ENCODE data around the gene UBE2U. TPM values are rescaled to one million over a fixed set of nuclear protein-coding genes. Genes with fewer than 3 reads are reported as not detected.

Gene UBE2U
- total RNA-seq, 4 donors from 2014 or later = not detected

DNA sequence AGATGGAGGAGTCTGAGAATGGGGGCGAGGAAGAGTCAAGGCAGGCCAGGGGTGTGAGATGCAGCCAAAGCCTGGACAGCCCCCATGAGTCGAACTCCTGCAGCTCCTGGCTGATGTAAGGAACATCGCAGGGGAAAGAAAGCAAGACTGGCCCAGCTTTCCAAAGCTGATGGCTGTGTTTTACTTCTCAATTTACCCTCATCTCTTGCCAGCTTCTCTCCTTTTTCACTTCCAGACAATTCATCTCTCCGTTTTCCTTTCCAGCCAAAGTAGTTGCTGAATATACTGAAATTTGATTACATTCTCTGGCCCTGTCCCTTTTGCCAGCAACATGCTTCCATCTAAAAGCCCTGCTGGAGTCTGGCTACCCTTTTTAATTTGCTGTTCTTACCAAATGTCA lies 40.0 kb upstream of the UBE2U start:
- in situ Hi-C loops (cut with MboI; ENCODE audit: low sequenced_read_pairs in 4 of 4) = no loop called here
- H3K27ac ChIP-seq = peak overlapping the region in 1 of 4 donors; percentile 18
- no peak overlapping the region for H3K4me3 ChIP-seq
- no peaks in the 10 kb centered on the region for H3K27me3 ChIP-seq
- peaks cover 7 to 10% of the 10 kb centered on the region in 2 donors for H3K4me1 ChIP-seq
- TF ChIP-seq CTCF (IDR thresholded peaks at IDR 0.05 in 4 of 5, conservative IDR thresholded peaks at IDR 0.05 in 1 of 5) = no peak
- no peak for TF ChIP-seq POLR2A (IDR thresholded peaks at IDR 0.05)
- ATAC-seq (no peak), DNase-seq (no peak)
- intact Hi-C loops (cut with DNase I; ENCODE audit: low total_unique reads) = no loop called here
- H3K36me3 ChIP-seq = peaks cover 0 to 6% of the 10 kb centered on the region in 2 donors
- no peaks in the 10 kb centered on the region for H3K9me3 ChIP-seq

- in situ Hi-C loops (cut with MboI; ENCODE audit: low sequenced_read_pairs in 4 of 4) = no loop called here
- DNase-seq (no peak), ATAC-seq (peak; percentile 30 to 44)
- H3K4me1 ChIP-seq = peaks cover 7 to 10% of the 10 kb centered on the region in 2 donors
- H3K27me3 ChIP-seq = no peaks in the 10 kb centered on the region
- TF ChIP-seq POLR2A (IDR thresholded peaks at IDR 0.05) (no peak), CTCF (IDR thresholded peaks at IDR 0.05 in 4 of 5, conservative IDR thresholded peaks at IDR 0.05 in 1 of 5) (peak in 1 of 5 experiments; percentile 24)
- peaks cover 0 to 6% of the 10 kb centered on the region in 2 donors for H3K36me3 ChIP-seq
- peak overlapping the region in 3 of 4 donors; percentile 3 to 45 (median 18) for H3K27ac ChIP-seq
- intact Hi-C loops (cut with DNase I; ENCODE audit: low total_unique reads) = no loop called here
- H3K4me3 ChIP-seq = no peak overlapping the region
- H3K9me3 ChIP-seq = no peaks in the 10 kb centered on the region
These were observed 39.5 kb upstream of the UBE2U start for GRCh38 chr1:64163970-64164369.

DNA sequence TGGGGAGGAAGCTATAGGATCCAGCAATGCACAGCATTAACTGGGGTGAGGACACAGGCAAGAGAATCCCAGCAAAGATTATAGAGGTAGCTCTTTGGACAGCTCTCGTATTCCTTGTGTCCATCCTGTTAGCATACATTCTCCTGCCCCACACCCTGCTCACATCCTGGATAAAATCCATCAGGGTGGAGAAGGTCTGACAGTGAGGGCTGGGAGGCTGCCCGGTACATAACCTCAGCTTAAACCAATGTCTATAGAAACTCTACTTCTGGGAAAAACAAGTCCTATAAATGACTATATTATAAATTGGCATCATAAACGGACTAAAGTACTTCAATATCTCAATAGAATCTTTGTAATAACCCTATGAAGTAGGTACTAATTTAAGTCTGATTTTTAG lies 36.8 kb upstream of the UBE2U start:
- H3K4me3 ChIP-seq = no peak overlapping the region
- TF ChIP-seq POLR2A (IDR thresholded peaks at IDR 0.05) (no peak), CTCF (IDR thresholded peaks at IDR 0.05 in 4 of 5, conservative IDR thresholded peaks at IDR 0.05 in 1 of 5) (no peak)
- intact Hi-C loops (cut with DNase I; ENCODE audit: low total_unique reads) (no loop called here), in situ Hi-C loops (cut with MboI; ENCODE audit: low sequenced_read_pairs in 4 of 4) (no loop called here)
- ATAC-seq = no peak
- DNase-seq = no peak
- no peak overlapping the region for H3K27ac ChIP-seq
- H3K9me3 ChIP-seq = no peaks in the 10 kb centered on the region
- H3K4me1 ChIP-seq = peaks cover 7 to 10% of the 10 kb centered on the region in 2 donors
- no peaks in the 10 kb centered on the region for H3K27me3 ChIP-seq
- H3K36me3 ChIP-seq = no peaks in the 10 kb centered on the region

GRCh38 chr1:64167176-64167575 lies 36.2 kb upstream of the UBE2U start:
- Histone ChIP-seq H3K4me1 (peaks cover 7 to 10% of the 10 kb centered on the region in 2 donors), H3K4me3 (no peak overlapping the region), H3K9me3 (no peaks in the 10 kb centered on the region), H3K27ac (no peak overlapping the region), H3K27me3 (no peaks in the 10 kb centered on the region), H3K36me3 (no peaks in the 10 kb centered on the region)
- ATAC-seq = no peak
- in situ Hi-C loops (cut with MboI; ENCODE audit: low sequenced_read_pairs in 4 of 4) = no loop called here
- intact Hi-C loops (cut with DNase I; ENCODE audit: low total_unique reads) = no loop called here
- no peak for DNase-seq
- TF ChIP-seq CTCF (IDR thresholded peaks at IDR 0.05 in 4 of 5, conservative IDR thresholded peaks at IDR 0.05 in 1 of 5) = no peak
- no peak for TF ChIP-seq POLR2A (IDR thresholded peaks at IDR 0.05)

DNA sequence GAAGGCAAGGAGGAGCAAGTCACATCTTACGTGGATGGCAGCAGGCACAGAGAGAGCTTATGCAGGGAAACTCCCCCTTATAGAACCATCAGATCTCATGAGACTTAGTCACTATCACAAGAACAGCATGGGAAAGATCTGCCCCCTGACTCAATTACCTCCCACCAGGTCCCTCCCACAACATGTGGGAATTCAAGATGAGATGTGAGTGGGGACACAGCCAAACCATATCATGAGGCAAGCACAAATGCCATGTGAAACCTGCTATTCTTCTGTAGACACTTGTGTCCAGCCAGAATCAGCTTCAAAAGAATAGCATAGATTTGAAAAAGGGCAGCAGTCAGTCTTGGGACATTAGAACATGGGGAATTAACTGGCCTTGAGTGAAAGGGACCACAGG lies 32.2 kb upstream of the UBE2U start:
- H3K27ac ChIP-seq = no peak overlapping the region
- no peaks in the 10 kb centered on the region for H3K36me3 ChIP-seq
- DNase-seq (no peak), ATAC-seq (no peak)
- H3K27me3 ChIP-seq = no peaks in the 10 kb centered on the region
- intact Hi-C loops (cut with DNase I; ENCODE audit: low total_unique reads) (no loop called here), in situ Hi-C loops (cut with MboI; ENCODE audit: low sequenced_read_pairs in 4 of 4) (no loop called here)
- no peaks in the 10 kb centered on the region for H3K9me3 ChIP-seq
- no peak overlapping the region for H3K4me3 ChIP-seq
- TF ChIP-seq POLR2A (IDR thresholded peaks at IDR 0.05) = no peak
- TF ChIP-seq CTCF (IDR thresholded peaks at IDR 0.05 in 4 of 5, conservative IDR thresholded peaks at IDR 0.05 in 1 of 5) = no peak
- peaks cover 0 to 8% of the 10 kb centered on the region in 2 donors for H3K4me1 ChIP-seq
